ENCODE results near the gene CHRNG. TPM values are rescaled to one million over a fixed set of nuclear protein-coding genes. Genes with fewer than 3 reads are reported as not detected.
"Not testable (repeated sequence)": the region's sequence is repeated elsewhere in the genome, so short reads cannot be mapped to it uniquely, and the experiment has no call there.

Gene CHRNG
- total RNA-seq, 1 experiment from 2014 or later: 36.6 TPM

GRCh38 chr2:232556426-232556825 is 16.9 kb downstream of the CHRNG start:
- Histone ChIP-seq H3K27ac (no peak overlapping the region), H3K27me3 (no peaks in the 10 kb centered on the region), H3K9me3 (replicated peaks) (no peaks in the 10 kb centered on the region), H3K4me3 (no peak overlapping the region), H3K4me1 (0 out of 2 replicates have a peak, but pooled peaks cover 2% of the 10 kb centered on the region), H3K36me3 (peaks cover 43% of the 10 kb centered on the region)
- DNase-seq: no peak

GRCh38 chr2:232562515-232563151 is 23.1 kb downstream of the CHRNG start:
- Histone ChIP-seq H3K36me3 (peaks cover 71% of the 10 kb centered on the region), H3K27ac (no peak overlapping the region), H3K4me3 (no peak overlapping the region), H3K27me3 (no peaks in the 10 kb centered on the region), H3K9me3 (replicated peaks) (no peaks in the 10 kb centered on the region), H3K4me1 (no peaks in the 10 kb centered on the region)
- no peak for DNase-seq

GRCh38 chr2:232563580-232563979 is 24.1 kb downstream of the CHRNG start:
- H3K4me1 ChIP-seq: no peaks in the 10 kb centered on the region
- peaks cover 73% of the 10 kb centered on the region for H3K36me3 ChIP-seq
- no peak for DNase-seq
- H3K4me3 ChIP-seq: no peak overlapping the region
- H3K9me3 ChIP-seq (replicated peaks): no peaks in the 10 kb centered on the region
- H3K27me3 ChIP-seq: no peaks in the 10 kb centered on the region
- no peak overlapping the region for H3K27ac ChIP-seq

GRCh38 chr2:232567721-232568120 is 28.2 kb downstream of the CHRNG start:
- H3K27ac ChIP-seq: no peak overlapping the region
- H3K4me3 ChIP-seq: no peak overlapping the region
- no peaks in the 10 kb centered on the region for H3K9me3 ChIP-seq (replicated peaks)
- H3K36me3 ChIP-seq: peaks cover 71% of the 10 kb centered on the region
- H3K27me3 ChIP-seq: no peaks in the 10 kb centered on the region
- DNase-seq: no peak
- H3K4me1 ChIP-seq: peaks cover under 1% of the 10 kb centered on the region

- H3K27ac ChIP-seq: no peak overlapping the region
- H3K4me3 ChIP-seq: no peak overlapping the region
- H3K4me1 ChIP-seq: peaks cover 5% of the 10 kb centered on the region
- no peaks in the 10 kb centered on the region for H3K27me3 ChIP-seq
- no peaks in the 10 kb centered on the region for H3K9me3 ChIP-seq (replicated peaks)
- peaks cover 69% of the 10 kb centered on the region for H3K36me3 ChIP-seq
- DNase-seq: no peak
Measured at GRCh38 chr2:232568161-232568560, 28.7 kb downstream of the CHRNG start.

GRCh38 chr2:232569541-232569940 is 30.0 kb downstream of the CHRNG start:
- peaks cover 58% of the 10 kb centered on the region for H3K36me3 ChIP-seq
- no peaks in the 10 kb centered on the region for H3K27me3 ChIP-seq
- no peak for DNase-seq
- no peaks in the 10 kb centered on the region for H3K9me3 ChIP-seq (replicated peaks)
- no peak overlapping the region for H3K4me3 ChIP-seq
- H3K27ac ChIP-seq: no peak overlapping the region
- peaks cover 19% of the 10 kb centered on the region for H3K4me1 ChIP-seq

GRCh38 chr2:232570481-232570880 is 31.0 kb downstream of the CHRNG start:
- not testable (repeated sequence) for H3K4me3 ChIP-seq; H3K27ac ChIP-seq; DNase-seq; H3K27me3 ChIP-seq; H3K9me3 ChIP-seq (replicated peaks)
- peaks cover 29% of the 10 kb centered on the region for H3K4me1 ChIP-seq
- H3K36me3 ChIP-seq: peaks cover 50% of the 10 kb centered on the region

GRCh38 chr2:232571026-232571474 is 31.6 kb downstream of the CHRNG start:
- no peak for DNase-seq
- H3K9me3 ChIP-seq (replicated peaks): no peaks in the 10 kb centered on the region
- no peak overlapping the region for H3K4me3 ChIP-seq
- H3K36me3 ChIP-seq: peaks cover 49% of the 10 kb centered on the region
- H3K27me3 ChIP-seq: no peaks in the 10 kb centered on the region
- H3K4me1 ChIP-seq: peaks cover 33% of the 10 kb centered on the region
- no peak overlapping the region for H3K27ac ChIP-seq

- Histone ChIP-seq H3K4me1 (peaks cover 52% of the 10 kb centered on the region), H3K9me3 (replicated peaks) (no peaks in the 10 kb centered on the region), H3K27ac (no peak overlapping the region), H3K4me3 (no peak overlapping the region), H3K27me3 (no peaks in the 10 kb centered on the region), H3K36me3 (peaks cover 33% of the 10 kb centered on the region)
- DNase-seq: no peak
Measured at GRCh38 chr2:232573042-232573441, 33.5 kb downstream of the CHRNG start.

GRCh38 chr2:232573771-232574435 is 34.4 kb downstream of the CHRNG start:
- DNase-seq: no peak
- Histone ChIP-seq H3K4me3 (no peak overlapping the region), H3K4me1 (peaks cover 54% of the 10 kb centered on the region), H3K36me3 (peaks cover 24% of the 10 kb centered on the region), H3K27ac (peak overlapping the region; percentile 93), H3K27me3 (no peaks in the 10 kb centered on the region), H3K9me3 (replicated peaks) (no peaks in the 10 kb centered on the region)

GRCh38 chr2:232574674-232575403 is 35.3 kb downstream of the CHRNG start:
- Histone ChIP-seq H3K4me1 (peaks cover 54% of the 10 kb centered on the region), H3K4me3 (no peak overlapping the region), H3K27me3 (no peaks in the 10 kb centered on the region), H3K27ac (peak overlapping the region; percentile 93), H3K36me3 (peaks cover 16% of the 10 kb centered on the region), H3K9me3 (replicated peaks) (no peaks in the 10 kb centered on the region)
- peak; percentile 98 to 99 for DNase-seq

- peak overlapping the region; percentile 93 for H3K27ac ChIP-seq
- peak in 1 of 2 experiments; percentile 24 for DNase-seq
- H3K27me3 ChIP-seq: no peaks in the 10 kb centered on the region
- peaks cover 54% of the 10 kb centered on the region for H3K4me1 ChIP-seq
- peaks cover 11% of the 10 kb centered on the region for H3K36me3 ChIP-seq
- H3K9me3 ChIP-seq (replicated peaks): no peaks in the 10 kb centered on the region
- H3K4me3 ChIP-seq: no peak overlapping the region
Measured at GRCh38 chr2:232575404-232575746, 35.9 kb downstream of the CHRNG start.

- H3K4me3 ChIP-seq: no peak overlapping the region
- DNase-seq: peak in 1 of 2 experiments; percentile 17
- peak overlapping the region; percentile 31 for H3K27ac ChIP-seq
- H3K9me3 ChIP-seq (replicated peaks): no peaks in the 10 kb centered on the region
- peaks cover 54% of the 10 kb centered on the region for H3K4me1 ChIP-seq
- H3K36me3 ChIP-seq: peaks cover 8% of the 10 kb centered on the region
- H3K27me3 ChIP-seq: no peaks in the 10 kb centered on the region
Measured at GRCh38 chr2:232576995-232577394, 37.5 kb downstream of the CHRNG start.

GRCh38 chr2:232577841-232578240 is 38.3 kb downstream of the CHRNG start:
- Histone ChIP-seq H3K36me3 (peaks cover 8% of the 10 kb centered on the region), H3K27ac (peak overlapping the region; percentile 31), H3K27me3 (no peaks in the 10 kb centered on the region), H3K9me3 (replicated peaks) (no peaks in the 10 kb centered on the region), H3K4me3 (no peak overlapping the region), H3K4me1 (peaks cover 52% of the 10 kb centered on the region)
- DNase-seq: peak; percentile 37 to 74

- Histone ChIP-seq H3K4me1 (peaks cover 45% of the 10 kb centered on the region), H3K36me3 (peaks cover 11% of the 10 kb centered on the region), H3K9me3 (replicated peaks) (no peaks in the 10 kb centered on the region), H3K27me3 (no peaks in the 10 kb centered on the region), H3K4me3 (no peak overlapping the region), H3K27ac (no peak overlapping the region)
- no peak for DNase-seq
Measured at GRCh38 chr2:232578626-232579025, 39.1 kb downstream of the CHRNG start.
